ENCODE measurements around the gene TSC22D4. TPM values are rescaled to one million over a fixed set of nuclear protein-coding genes. Genes with fewer than 3 reads are reported as not detected.

Gene TSC22D4
- total and polyA plus RNA-seq, 9 of the 15 experiments (the other 6 are each of a cell fraction or from before 2014, with no cell fraction given) = 0.37 to 107 (median 28.7) TPM

GRCh38 chr7:100472854-100473499 is 6.0 kb downstream of the TSC22D4 start (continued):
- TF ChIP-seq ZNF347 (CRISPR knock-in tag; IDR thresholded peaks at IDR 0.05; ENCODE audit: low read depth) (no peak), CREB3L1 (IDR thresholded peaks at IDR 0.05; ENCODE audit: borderline replicate concordance, low read depth) (no peak), ETS1 (conservative IDR thresholded peaks at IDR 0.05; ENCODE audit: control insufficient read depth, low read depth, low read length) (no peak), MBD2 (IDR thresholded peaks at IDR 0.05; ENCODE audit: borderline replicate concordance, low read depth) (no peak), ZNF785 (CRISPR knock-in tag; IDR thresholded peaks at IDR 0.05) (no peak), ZNF717 (CRISPR knock-in tag; IDR thresholded peaks at IDR 0.05) (no peak), BHLHE40 (IDR thresholded peaks at IDR 0.05; ENCODE audit: low read length) (peak; percentile 78), CEBPG (CRISPR knock-in tag; IDR thresholded peaks at IDR 0.05) (no peak), CEBPG (tag; conservative IDR thresholded peaks at IDR 0.05 in 1 of 2, IDR thresholded peaks at IDR 0.05 in 1 of 2) (no peak), CBFA2T2 (conservative IDR thresholded peaks at IDR 0.05) (peak; percentile 78), FOXJ3 (CRISPR knock-in tag; IDR thresholded peaks at IDR 0.05) (no peak), HMGN3 (IDR thresholded peaks at IDR 0.05; ENCODE audit: borderline replicate concordance, extremely low read depth, insufficient read length, low read depth, low read length) (no peak), NKRF (IDR thresholded peaks at IDR 0.05; ENCODE audit: borderline replicate concordance) (no peak), CUX1 (CRISPR knock-in tag; IDR thresholded peaks at IDR 0.05) (no peak)

All from K562 (cell line).